Embryonic facial prominence (tissue), 1 donor: ENCODE data around the gene CCHCR1.

ENCODE experiments used
- DNase-seq: peaks from one replicate; pipeline ENCODE4 v3.0.0-alpha.2; 2016; ENCODE audit errors: extremely low spot score

Gene CCHCR1

DNA sequence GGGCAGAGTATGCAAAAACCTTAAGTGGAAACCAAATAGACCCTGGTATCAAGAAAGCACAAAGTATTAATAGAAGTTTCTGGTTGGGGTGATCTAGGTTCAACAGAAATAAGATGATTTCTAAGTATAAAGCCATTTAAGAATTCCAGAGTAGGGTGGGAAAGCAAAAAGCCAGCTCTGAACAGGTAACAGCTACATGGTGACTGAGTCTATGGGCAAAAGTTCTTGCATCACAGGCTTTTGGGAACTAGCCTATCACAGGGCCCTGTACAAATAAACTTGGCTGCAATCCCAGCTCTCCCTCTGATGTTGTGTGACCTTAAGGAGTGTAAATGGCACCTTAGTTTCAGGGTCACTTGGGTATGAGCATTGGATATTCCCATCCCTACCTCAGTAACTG lies 6.3 kb upstream of the CCHCR1 start:
- no peak for DNase-seq

DNA sequence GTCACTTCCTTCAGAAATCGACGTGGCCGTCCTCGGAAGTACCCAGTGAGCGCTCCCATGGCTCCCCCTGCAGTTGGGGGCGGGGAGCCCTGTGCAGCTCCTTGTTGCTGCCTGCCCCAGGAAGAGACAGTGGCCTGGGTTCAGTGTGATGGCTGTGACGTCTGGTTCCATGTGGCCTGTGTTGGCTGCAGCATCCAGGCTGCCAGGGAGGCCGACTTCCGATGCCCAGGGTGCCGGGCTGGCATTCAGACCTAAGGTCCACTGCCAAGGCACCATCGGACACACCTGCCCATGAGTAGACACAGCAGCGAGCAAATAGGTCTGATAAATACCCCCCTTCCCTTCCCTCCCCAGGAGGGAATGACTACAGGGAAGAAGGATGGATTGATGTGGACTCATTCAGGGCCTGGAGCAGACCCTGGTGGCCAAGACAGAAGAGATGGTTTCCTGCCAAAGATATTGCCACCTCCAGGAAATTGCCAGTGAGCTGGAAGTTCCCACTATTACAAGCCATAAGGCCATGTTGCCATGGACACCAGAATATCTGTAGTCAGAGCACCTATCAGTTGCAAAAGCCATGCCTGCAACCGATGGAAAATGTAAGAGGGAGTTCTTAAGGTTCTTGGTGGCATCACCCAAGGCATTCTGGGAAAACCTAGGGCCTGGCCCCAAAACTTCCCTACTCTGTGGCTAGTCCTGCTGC lies 5.0 kb upstream of the CCHCR1 start:
- no peak for DNase-seq

DNA sequence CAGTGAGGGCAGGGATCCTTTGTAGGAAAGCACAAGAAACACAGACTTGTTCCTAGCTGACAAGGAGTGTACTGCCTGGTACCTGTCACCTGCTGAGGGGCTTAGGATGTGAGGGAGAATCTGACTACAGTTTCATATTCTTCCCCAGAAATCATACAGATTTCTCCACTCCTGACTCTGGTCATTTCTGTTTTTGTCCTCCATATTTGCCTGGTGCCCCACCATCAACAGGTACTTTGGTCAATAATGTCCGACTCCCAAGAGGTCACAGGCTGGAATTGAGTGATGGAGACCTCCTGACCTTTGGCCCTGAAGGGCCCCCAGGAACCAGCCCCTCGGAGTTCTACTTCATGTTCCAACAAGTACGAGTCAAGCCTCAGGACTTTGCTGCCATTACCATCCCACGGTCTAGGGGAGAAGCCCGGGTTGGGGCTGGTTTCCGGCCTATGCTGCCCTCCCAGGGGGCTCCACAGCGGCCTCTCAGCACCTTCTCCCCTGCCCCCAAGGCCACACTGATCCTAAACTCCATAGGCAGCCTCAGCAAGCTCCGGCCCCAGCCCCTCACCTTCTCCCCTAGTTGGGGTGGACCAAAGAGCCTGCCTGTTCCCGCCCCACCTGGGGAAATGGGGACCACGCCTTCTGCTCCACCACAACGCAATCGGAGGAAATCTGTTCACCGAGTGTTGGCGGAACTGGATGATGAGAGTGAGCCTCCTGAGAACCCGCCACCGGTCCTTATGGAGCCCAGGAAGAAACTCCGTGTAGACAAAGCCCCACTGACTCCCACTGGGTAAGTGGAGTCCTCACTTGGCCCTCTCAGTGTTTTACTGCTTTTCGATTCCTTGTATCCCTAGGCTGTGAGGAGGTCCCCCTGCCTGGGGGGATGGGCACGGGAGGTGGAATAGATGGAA lies 3.9 kb upstream of the CCHCR1 start:
- no peak for DNase-seq

DNA sequence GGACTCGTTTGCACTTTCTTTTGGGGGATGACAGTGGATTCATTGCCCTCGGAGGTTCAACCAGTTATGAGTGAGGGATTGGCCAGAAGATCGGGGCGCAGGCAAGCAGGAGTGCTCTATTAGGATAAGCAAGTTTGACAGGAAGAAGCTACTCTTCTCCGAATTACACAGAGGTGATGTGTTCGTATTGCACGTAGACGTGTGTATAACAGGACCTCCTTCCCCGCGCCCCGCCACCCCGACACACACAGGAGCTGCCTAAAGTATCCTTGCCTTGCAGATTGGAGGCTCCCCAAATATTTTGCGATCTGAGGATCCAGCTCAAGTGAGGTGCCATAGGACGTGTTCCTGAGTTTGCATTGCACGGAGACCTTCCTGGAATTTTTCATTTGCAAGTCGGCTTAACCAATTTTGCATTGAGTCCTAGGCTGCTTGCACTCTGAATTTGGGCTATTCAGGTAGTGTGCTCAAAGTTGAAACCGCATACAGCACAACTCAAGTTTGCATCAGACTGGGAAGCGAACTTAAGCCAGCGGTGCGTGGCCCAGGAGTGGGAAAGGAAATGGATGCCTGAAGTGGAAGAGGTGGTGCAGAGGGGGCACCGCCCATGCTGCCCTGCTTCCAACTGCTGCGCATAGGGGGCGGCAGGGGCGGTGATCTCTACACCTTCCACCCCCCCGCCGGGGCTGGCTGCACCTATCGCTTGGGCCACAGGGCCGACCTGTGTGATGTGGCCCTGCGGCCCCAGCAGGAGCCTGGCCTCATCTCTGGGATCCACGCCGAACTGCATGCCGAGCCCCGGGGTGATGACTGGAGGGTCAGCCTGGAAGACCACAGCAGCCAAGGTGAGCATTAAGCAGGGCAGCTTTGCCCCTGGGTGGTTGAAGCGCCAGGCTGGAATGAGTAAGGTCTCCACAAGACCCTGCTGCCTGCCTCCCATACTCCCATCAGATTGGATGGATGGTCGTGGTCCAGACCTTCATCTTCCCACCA lies 1.6 kb upstream of the CCHCR1 start:
- no peak for DNase-seq

DNA sequence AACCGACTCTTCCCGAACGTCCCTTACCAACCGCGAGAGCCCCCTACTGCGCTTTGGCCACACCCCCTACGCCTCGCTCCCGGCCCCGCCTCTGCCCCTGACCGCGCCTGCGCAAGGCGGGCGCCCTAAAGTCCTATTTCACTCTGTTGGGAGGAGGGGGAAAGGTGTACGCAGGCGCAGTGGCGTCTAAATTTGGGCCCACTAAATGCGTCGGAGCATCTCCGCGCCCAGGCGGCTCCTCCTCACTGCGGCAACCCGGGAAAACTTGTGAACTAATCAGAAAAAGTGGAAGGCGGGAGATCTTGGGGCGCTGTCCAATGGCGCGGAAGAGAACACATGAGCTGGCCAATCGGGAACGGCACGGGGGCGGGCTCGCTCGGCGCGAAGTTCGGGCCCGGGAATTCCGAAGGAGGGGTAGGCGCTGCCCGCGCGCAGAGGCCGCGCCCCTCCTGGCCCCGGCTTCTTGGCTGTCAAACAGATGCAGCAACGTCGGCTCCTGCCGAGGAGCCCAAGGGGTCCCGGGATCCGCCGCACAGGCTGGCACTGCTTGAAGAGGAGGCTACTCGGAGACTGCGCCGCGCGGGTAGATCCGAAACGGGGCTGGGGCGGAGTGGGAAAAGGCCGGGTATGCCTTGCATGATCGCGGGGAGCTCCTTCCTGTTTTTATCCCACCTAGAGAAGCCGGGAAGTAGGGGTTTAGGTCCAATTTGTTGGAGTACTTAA lies 699 bp upstream of the CCHCR1 start, which contains the start of gene TCF19:
TCF19 (plus strand) TSS at position 450 of the 723 bp plus-strand sequence. CDS start 881 bp downstream, outside the sequence.
- peak; percentile 99 for DNase-seq

DNA sequence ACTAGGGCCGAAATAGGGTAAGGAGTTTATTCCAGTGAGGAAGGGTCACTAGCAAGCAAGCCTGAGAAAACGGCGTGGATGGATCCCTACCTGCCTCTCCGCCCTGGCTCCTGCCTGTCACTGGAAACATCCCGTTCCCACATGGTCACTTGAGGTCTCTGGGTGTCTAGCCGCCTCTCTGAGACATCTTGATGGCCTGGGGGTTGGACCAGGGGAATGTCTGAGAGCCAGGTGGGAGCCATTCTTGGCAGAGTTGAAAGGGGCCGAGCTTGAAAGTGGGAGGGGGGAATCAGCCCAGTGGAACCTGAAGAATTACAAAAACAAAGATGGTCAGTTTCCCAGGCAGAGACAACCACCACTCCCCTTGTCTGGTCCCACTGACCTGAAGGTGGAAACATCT lies 961 bp downstream of the CCHCR1 start:
- no peak for DNase-seq

DNA sequence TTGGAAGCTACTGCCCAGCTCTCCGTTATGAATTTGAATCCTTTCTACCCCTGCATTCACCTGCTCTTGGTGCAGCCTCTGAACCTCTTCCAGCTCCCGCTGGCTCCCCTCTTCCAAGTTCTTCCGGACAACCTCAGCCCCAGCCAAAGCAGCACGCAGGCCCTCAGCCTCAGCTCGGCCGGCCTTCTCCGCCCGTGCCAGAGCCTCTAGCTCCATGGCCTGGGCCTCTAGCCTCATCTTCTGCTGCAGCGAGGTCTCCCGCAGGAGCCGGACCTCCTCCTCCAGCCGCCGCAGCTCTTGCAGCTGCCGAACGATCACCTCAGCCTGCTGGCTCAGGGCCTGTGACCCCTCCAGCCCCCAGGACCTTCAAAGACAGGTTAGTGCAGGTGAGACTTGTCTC lies 3.2 kb downstream of the CCHCR1 start:
- DNase-seq = no peak

DNA sequence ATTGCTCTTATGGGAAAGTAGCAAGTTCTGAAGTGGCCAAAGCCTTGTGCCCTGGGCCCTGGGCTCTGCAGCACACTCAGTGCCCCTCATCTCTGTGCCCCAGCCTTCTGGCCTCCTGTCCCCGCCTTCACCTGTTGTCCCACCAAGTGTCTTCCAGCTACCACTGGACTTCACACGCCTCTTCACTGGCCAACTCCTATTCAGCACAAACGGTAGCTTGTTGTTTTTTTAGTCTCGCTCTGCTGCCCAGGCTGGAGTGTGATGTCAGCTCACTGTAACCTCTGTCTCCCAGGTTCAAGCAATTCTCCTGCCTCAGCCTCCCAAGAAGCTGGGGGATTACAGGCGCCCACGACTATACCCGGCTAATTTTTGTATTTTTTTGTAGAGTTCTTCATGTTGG lies 4.8 kb downstream of the CCHCR1 start:
- no peak for DNase-seq

DNA sequence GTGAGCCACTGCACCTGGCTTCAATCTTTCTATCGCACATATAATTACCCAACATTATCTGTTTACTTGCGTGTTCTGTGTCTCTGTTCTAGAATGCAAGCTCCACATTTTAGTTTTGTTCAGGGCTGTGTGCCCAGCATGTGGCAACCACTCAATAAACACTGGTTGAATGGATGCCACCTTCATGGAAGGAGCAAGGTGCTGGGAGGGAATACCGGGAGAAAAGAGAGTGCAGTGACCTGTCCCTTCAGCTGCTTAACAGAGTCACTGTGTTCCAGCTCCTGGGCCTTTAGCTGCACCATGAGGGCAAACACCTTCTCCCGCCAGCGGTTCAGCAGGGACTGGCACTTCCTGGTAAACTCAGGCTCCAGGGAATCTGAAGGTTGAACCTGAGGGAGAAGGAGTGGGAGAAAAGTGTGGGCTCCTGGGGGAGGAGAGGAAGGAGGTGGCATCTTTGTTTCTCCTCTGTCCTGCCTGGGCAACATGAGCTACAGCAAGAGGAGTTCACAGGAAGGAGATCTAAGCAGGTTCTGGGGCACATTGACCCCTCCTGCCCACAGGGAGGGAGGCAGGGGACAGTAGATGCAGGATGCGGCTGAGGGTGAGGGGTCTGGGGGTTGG lies 7.7 kb downstream of the CCHCR1 start:
- DNase-seq = no peak

DNA sequence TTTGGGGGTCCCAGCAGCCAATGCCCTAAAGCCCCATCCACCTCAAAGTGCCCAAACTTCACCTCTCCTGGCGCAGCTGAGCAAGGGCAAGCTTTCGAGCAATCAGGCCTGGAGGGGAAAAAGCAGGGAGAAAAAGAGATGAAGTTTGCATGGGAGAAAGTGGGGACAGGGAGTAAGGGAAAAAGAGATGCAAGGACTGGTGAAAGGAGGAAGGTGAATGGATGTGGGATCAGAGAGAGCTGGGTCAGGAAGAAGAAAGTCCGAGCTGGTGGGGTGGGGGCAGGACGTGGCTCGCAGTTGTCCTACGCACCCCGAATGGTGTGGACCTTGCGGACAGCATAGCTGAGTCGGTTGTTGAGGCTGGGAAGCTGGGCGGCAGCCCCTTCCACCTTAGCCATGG lies 12.2 kb downstream of the CCHCR1 start:
- no peak for DNase-seq

DNA sequence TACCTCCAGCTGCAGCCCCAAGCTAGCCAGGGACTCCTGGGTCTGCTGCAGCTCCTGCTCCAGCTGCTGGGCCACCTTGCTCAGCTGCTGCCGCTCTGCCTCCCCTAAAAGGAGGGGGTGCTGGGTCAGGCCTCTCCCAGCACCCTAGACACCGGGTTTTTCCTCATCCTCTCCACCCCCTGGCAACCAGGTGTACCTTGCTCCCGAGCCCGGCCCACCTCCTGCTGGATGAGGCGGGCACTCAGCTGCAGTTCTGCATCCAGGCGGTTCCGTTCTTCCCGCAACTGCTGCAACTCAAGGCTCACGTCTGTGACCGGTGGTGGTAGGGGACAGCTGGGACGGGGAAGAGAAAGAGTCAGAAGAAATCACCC lies 12.6 kb downstream of the CCHCR1 start:
- no peak for DNase-seq

DNA sequence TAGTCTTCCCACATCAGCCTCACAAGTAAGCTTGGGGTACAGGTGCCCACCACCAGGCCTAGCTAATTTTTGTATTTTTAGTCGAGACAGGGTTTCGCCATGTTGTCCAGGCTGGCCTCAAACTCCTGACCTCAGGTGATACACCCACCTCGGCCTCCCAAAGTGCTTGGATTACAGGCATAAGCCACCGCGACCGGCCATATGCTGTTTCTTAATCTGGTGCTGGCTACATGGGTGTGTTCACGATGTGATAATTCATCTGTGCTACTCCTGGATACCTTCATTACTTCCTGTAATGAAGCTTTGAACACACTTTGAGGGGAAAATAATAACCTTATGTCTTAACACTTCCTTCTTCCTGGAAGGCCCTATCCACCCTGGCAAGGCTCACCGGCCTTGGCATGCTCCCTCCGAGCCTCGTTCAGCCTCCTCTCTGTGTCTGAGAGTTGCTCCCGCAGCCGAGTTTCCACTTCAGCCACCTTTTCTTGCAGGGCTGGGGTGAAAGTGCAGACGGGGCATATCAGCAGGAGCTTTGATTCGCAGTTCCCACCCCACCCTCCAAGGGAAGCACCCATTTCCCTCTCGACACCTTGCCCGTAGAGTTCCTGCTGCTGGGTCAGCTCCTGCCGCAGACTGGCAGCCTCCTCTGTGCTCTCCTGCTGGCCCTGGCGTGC lies 13.2 kb downstream of the CCHCR1 start:
- DNase-seq = no peak

DNA sequence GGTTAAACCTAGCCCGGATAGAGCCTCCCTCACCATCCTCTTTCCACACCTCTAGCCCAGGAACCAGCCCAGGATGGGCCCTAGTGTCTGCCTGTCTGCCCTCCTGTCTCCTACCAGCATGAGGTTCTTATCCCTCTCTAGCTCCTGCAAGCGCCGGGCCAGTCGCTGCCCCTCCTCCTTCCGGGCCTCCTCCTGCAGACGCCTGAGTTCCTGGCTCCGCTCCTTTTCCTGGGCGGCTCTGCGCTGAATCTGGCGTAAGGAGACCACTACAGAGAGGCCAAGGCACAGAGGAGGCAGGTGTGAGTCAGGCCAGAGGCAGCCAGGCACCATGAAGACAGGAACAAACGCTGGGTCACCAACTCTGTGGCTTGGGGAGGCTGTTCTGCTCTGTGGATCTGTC lies 14.5 kb downstream of the CCHCR1 start:
- DNase-seq = no peak

DNA sequence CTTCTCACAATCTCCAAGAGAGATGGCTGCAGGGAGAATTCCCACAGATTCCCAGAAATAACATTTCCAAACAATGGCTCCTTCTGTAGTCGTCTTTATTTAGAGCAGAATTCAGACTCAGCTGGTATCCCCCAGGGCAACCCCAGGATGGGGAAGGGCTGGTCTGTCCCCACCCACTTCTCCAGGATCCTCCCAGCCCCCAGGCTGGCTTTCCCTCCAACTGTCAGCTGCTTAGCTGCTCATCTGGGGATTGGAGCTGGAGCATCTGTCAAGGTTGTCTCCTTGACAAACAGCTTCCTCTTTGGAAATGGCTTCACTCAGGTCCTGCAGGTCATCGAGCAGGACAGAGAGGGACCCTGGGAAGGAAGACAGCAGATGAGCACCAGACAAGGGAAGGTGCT lies 15.2 kb downstream of the CCHCR1 start:
- no peak for DNase-seq

DNA sequence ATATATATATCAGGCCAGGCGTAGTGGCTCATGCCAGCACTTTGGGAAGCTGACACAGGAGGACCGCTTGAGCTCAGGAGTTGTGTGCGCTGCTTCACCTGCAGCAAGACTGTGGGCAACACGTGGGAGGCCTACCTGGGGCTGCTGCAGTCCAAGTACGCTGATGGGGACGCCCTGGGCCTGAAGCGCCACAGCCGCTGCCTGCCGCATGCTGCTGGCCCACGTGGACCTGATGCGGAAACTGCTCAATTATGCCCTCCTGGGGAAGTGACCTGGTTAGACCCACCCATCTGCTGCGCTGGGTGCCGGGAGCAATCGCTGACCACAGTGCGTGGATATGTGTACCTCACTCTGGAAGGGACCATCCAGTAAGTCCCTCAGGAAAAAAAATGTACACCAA lies 17.0 kb downstream of the CCHCR1 start:
- no peak for DNase-seq

DNA sequence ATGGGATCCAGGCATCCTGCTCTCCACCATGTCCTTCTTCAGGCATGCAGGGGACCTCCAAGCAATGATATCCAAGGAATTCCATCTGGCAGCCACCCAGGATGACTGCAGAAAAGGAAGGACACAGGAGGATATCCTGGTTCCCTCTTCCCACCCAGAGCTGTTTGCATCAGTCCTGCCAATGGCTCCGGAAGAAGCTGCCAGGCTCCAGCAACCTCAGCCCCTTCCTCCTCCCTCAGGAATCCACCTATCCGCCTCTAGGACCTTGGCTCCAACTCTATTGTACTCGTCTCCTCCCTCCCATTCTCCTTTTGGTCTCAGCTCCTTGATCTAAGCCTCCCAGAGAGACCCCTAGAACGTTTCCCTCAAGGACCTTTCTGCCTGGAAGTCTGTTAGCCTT lies 18.0 kb downstream of the CCHCR1 start:
- no peak for DNase-seq

DNA sequence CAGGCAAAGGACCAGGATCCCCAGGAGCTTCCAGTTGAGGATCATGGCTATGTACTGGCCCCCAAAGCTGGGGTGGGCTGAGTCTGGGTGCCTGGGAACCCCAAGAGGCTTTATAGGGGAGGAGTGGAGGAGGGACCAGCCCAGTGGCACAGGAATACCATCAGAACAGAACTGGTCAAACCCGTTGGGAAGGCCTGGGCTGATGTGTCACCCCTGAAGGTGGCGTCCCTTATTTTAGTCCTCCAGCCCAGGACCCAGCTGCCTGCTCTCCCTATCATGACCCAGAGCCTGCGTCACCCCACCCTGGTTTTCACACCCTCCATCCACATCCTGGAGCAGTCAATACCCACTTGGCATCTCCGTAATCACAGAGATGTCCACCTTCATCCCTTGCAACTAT lies 18.6 kb downstream of the CCHCR1 start, which contains the start of gene PSORS1C2:
PSORS1C2 (minus strand) TSS at position 85 of the 400 bp plus-strand sequence; CDS start at position 45, 40 bp downstream.
- DNase-seq = no peak

DNA sequence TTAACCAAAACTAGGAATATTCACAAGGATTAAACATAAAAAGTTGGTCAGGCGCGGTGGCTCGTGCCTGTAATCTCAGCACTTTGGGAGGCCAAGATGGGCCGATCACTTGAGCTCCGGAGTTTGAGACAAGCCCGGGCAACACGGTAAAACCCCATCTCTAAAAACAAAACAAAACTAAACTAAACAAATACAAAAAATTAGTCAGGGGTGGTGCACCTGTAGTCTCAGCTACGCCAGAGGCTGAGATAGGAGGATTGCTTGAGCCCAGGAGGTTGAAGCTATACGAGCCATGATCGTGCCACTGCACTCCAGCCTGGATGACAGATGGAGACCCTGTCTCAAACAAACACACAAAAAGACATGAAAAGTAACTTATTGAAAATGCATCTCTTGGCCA lies 21.9 kb downstream of the CCHCR1 start:
- no peak for DNase-seq

DNA sequence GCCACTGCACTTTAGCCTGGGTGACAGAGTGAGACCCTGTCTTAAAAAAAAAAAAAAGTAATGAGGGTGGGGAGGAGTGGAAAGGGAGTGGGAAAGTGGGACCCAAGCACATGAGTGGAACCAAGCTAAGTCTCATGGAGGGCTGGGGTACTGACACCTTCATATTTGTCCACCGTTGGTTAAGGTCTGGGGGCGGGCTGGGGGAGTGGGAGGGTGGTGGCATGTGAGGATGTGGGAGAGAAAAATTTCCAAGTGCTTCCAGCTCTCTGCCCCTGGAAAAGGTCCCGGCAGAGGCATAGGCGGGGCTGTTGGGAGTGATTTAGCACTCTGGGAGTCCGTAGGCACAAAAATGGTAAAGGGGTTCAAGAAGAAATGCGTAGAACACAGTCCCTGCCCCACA lies 24.8 kb downstream of the CCHCR1 start:
- DNase-seq = no peak

DNA sequence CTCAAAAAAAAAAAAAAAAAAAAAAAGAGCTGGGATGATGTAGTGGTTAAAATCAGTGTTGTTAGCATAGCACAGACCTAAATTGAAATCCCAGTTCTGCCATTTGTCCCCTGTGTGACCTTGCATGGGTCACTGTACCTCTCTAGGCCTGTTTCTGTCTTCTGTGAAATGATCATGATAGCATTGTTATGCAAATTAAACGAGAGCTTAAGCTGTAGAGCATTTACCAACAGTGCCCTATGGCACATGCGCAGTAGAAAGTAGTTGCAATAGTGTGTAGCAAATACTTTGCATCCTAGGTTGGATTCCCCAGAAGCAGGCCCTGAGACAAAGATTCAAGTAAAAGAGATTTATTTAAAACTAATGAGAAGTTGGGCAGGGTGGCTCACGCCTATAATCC lies 26.0 kb downstream of the CCHCR1 start:
- no peak for DNase-seq
